Keratinocyte (primary cell): ENCODE data around the gene PHACTR1. TPM values are rescaled to one million over a fixed set of nuclear protein-coding genes. Genes with fewer than 3 reads are reported as not detected.

Experiments used
- DNase-seq: peaks from one replicate; pipeline ENCODE4 v3.0.0-alpha.2; 2011; ENCODE audit warnings: low read depth, missing footprints, low spot score
- FAIRE-seq: peaks from 2 replicates; lab custom pipeline; 2011; peaks lifted over from hg19 to GRCh38; lab: Jason Lieb, UNC
- H2AFZ ChIP-seq: 2 replicates; pipeline ENCODE4 v1.6.0; 2012; ENCODE audit warnings: low read length, control low read depth, inconsistent platforms; ENCODE audit not compliant: control insufficient read depth
- H3K27ac ChIP-seq: 2 replicates; pipeline ENCODE4 v1.5.1; 2011; ENCODE audit warnings: low read length; ENCODE audit not compliant: control insufficient read depth, insufficient read depth
- H3K27me3 ChIP-seq: 3 replicates; pipeline ENCODE4 v1.6.0; 2011; ENCODE audit warnings: low read length; ENCODE audit not compliant: control insufficient read depth, insufficient read depth; ENCODE audit errors: extremely low read depth
- H3K36me3 ChIP-seq, 2 experiments: 2 replicates in 1 of 2; 3 replicates in 1 of 2; pipeline ENCODE4 v1.5.1; 2011; ENCODE audit warnings: low read length in 2 of 2, mild to moderate bottlenecking in 1 of 2; ENCODE audit not compliant: control insufficient read depth in 2 of 2, insufficient read depth in 2 of 2; ENCODE audit errors: extremely low read depth in 1 of 2
- H3K4me1 ChIP-seq: 3 replicates; pipeline ENCODE4 v1.5.1; 2011; ENCODE audit warnings: low read length; ENCODE audit not compliant: control insufficient read depth, insufficient read depth; ENCODE audit errors: extremely low read depth
- H3K4me2 ChIP-seq: 3 replicates; pipeline ENCODE4 v1.6.0; 2011; ENCODE audit warnings: low read depth, low read length; ENCODE audit not compliant: control insufficient read depth, insufficient read depth; ENCODE audit errors: extremely low read depth
- H3K4me3 ChIP-seq, 3 experiments: fragments of 200-600 bp in 1 of 3; sonication (generic) in 1 of 3; 2 replicates in 2 of 3; 3 replicates in 1 of 3; pipeline ENCODE4 v1.5.1; 2011 to 2016; ENCODE audit warnings: low read length in 3 of 3, mild to moderate bottlenecking in 3 of 3, control low read depth in 2 of 3, inconsistent platforms in 1 of 3, low read depth in 1 of 3, mixed read lengths in 1 of 3, mixed run types in 1 of 3, moderate library complexity in 1 of 3; ENCODE audit not compliant: control insufficient read depth in 2 of 3, insufficient read depth in 2 of 3; ENCODE audit errors: extremely low read depth in 1 of 3
- H3K79me2 ChIP-seq: 2 replicates; pipeline ENCODE4 v1.6.0; 2012; ENCODE audit warnings: low read length; ENCODE audit not compliant: control insufficient read depth, insufficient read depth
- H3K9ac ChIP-seq: 3 replicates; pipeline ENCODE4 v1.6.0; 2011; ENCODE audit warnings: low read length; ENCODE audit not compliant: control insufficient read depth, insufficient read depth; ENCODE audit errors: extremely low read depth
- H3K9me1 ChIP-seq: 3 replicates; pipeline ENCODE4 v1.6.0; 2011; ENCODE audit warnings: low read length; ENCODE audit not compliant: control insufficient read depth, insufficient read depth; ENCODE audit errors: extremely low read depth
- H3K9me3 ChIP-seq: 2 replicates; pipeline ENCODE4 v1.5.1; 2012; ENCODE audit warnings: low read depth, low read length; ENCODE audit not compliant: control insufficient read depth
- H4K20me1 ChIP-seq: 3 replicates; pipeline ENCODE4 v1.6.0; 2011; ENCODE audit warnings: low read length; ENCODE audit not compliant: control insufficient read depth, insufficient read depth; ENCODE audit errors: extremely low read depth
- EZH2 ChIP-seq: IDR thresholded peaks from one replicate; pipeline ENCODE4 v1.6.1; 2012; ENCODE audit warnings: inconsistent platforms, mild to moderate bottlenecking, low read length, moderate library complexity
- dilution Hi-C: fragments of 300-500 bp; cut with MboI; formaldehyde crosslinking; loops from one replicate; pipeline ENCODE4 v1.7.0; 2020; ENCODE audit warnings: low sequenced_read_pairs; ENCODE audit not compliant: extremely low pct_ligation_motif_present
- polyA plus RNA-seq, 5 experiments: library from polyadenylated mRNA; depleted of rRNA in 3 of 5; stranded (reverse) in 3 of 5; stranded (forward) in 1 of 5; unstranded in 1 of 5; fragments of >200 nt; gene quantifications; 1 replicate in 1 of 5; 2 replicates in 3 of 5; 3 replicates in 1 of 5; pipeline versions ENCODE4 v1.2.1 to v1.2.3, GENCODE V29; 2011 to 2012; ENCODE audit warnings: missing spikeins in 2 of 5, low read depth in 1 of 5, low replicate concordance in 1 of 5
- TF ChIP-seq, protein P1 (sequence below), 3 experiments: IDR thresholded peaks in 1 of 3; conservative IDR thresholded peaks in 1 of 3; optimal IDR thresholded peaks in 1 of 3; 2 replicates in 2 of 3; 3 replicates in 1 of 3; pipeline versions ENCODE3 to v1.5.1; 2011; ENCODE audit warnings: low read length in 3 of 3, mild to moderate bottlenecking in 3 of 3, moderate library complexity in 2 of 3, control low read depth in 1 of 3, inconsistent platforms in 1 of 3; ENCODE audit not compliant: insufficient read depth in 2 of 3; ENCODE audit errors: extremely low read depth in 1 of 3

The PHACTR1 gene
- polyA plus RNA-seq, 1 donor (not counting 4 experiments of a cell fraction or from before 2014, with no cell fraction given) = 0.22 TPM

- H3K4me2 ChIP-seq = no peak overlapping the region
- DNase-seq (no peak), FAIRE-seq (no peak)
- no peak overlapping the region for H2AFZ ChIP-seq
- no peaks in the 10 kb centered on the region for H3K79me2 ChIP-seq
- dilution Hi-C loops = no loop called here
- no peaks in the 10 kb centered on the region for H4K20me1 ChIP-seq
- no peak overlapping the region for H3K4me3 ChIP-seq
- H3K9me1 ChIP-seq = no peaks in the 10 kb centered on the region
- H3K27me3 ChIP-seq = peaks cover 4% of the 10 kb centered on the region
- H3K4me1 ChIP-seq = no peaks in the 10 kb centered on the region
- no peaks in the 10 kb centered on the region for H3K36me3 ChIP-seq
- H3K9me3 ChIP-seq = no peaks in the 10 kb centered on the region
- no peak overlapping the region for H3K9ac ChIP-seq
- no peak overlapping the region for H3K27ac ChIP-seq
- TF ChIP-seq, protein P1, sequence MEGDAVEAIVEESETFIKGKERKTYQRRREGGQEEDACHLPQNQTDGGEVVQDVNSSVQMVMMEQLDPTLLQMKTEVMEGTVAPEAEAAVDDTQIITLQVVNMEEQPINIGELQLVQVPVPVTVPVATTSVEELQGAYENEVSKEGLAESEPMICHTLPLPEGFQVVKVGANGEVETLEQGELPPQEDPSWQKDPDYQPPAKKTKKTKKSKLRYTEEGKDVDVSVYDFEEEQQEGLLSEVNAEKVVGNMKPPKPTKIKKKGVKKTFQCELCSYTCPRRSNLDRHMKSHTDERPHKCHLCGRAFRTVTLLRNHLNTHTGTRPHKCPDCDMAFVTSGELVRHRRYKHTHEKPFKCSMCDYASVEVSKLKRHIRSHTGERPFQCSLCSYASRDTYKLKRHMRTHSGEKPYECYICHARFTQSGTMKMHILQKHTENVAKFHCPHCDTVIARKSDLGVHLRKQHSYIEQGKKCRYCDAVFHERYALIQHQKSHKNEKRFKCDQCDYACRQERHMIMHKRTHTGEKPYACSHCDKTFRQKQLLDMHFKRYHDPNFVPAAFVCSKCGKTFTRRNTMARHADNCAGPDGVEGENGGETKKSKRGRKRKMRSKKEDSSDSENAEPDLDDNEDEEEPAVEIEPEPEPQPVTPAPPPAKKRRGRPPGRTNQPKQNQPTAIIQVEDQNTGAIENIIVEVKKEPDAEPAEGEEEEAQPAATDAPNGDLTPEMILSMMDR (optimal IDR thresholded peaks at IDR 0.05 in 1 of 3, IDR thresholded peaks at IDR 0.05 in 1 of 3, conservative IDR thresholded peaks at IDR 0.05 in 1 of 3; ENCODE audit: extremely low read depth in 1 of 3, insufficient read depth in 2 of 3, low read length in 3 of 3) = no peak
Measured at GRCh38 chr6:12832226-12832735, 115.7 kb downstream of the PHACTR1 start.

DNA sequence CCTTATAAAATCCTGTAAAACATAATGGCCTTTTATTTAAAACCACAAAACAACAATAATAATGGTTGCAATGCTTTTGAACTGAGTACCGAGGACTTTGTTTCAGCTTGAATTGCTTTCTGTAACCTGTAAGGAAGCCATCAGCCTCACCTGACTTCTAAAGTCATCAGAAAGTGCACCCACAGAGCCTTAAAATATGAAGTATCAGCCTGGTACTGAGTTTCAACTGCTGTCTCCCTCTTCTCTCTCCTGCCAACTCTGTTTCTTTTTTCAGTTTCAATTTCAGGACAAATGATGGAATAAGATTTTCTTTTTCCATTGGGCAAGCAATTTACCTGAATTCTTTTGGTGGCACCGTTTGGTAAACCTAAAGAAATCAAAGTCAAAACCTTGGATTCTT is 119.4 kb downstream of the PHACTR1 start:
- Histone ChIP-seq H3K9ac (no peak overlapping the region), H3K4me3 (no peak overlapping the region), H3K4me2 (no peak overlapping the region), H3K27me3 (peaks cover 4% of the 10 kb centered on the region), H3K4me1 (no peaks in the 10 kb centered on the region), H4K20me1 (no peaks in the 10 kb centered on the region), H3K27ac (no peak overlapping the region), H3K79me2 (no peaks in the 10 kb centered on the region), H3K9me3 (peaks cover 3% of the 10 kb centered on the region), H3K36me3 (no peaks in the 10 kb centered on the region), H3K9me1 (no peaks in the 10 kb centered on the region), H2AFZ (no peak overlapping the region)
- no peak for DNase-seq
- no peak for TF ChIP-seq EZH2
- TF ChIP-seq, protein P1 (optimal IDR thresholded peaks at IDR 0.05 in 1 of 3, IDR thresholded peaks at IDR 0.05 in 1 of 3, conservative IDR thresholded peaks at IDR 0.05 in 1 of 3; ENCODE audit: extremely low read depth in 1 of 3, insufficient read depth in 2 of 3, low read length in 3 of 3) = no peak
- FAIRE-seq = no peak
- dilution Hi-C loops = no loop called here
